Activated B cell treated with CpG ODN at 0.5 μM for 24 hours (primary cell): ENCODE measurements around the gene SPECC1L. TPM values are rescaled to one million over a fixed set of nuclear protein-coding genes. Genes with fewer than 3 reads are reported as not detected.

Source experiments
- ATAC-seq: fragments of 200-7000 bp; cut with Tn5 transposase; one replicate; pipeline ENCODE4 v1.10.0; 2021; ENCODE audit warnings: low read depth, mild to moderate bottlenecking, moderate library complexity
- CTCF ChIA-PET: fragments of 350-600 bp; sonication (Branson Sonifier 250); formaldehyde crosslinking; loops from one replicate; lab custom pipeline; 2021; ENCODE audit warnings: antibody characterized with exemption; lab: Charles Lee
- POLR2A ChIA-PET: fragments of 350-600 bp; sonication (Branson Sonifier 250); formaldehyde crosslinking; loops from one replicate; lab custom pipeline; 2021; ENCODE audit warnings: antibody characterized with exemption; lab: Charles Lee
- DNase-seq: peaks from one replicate; pipeline ENCODE4 v3.0.0; 2022
- H3K27ac Mint-ChIP-seq: one replicate; pipeline ENCODE4 v1.8.0; 2020; ENCODE audit warnings: mixed read lengths
- H3K27me3 Mint-ChIP-seq: one replicate; pipeline ENCODE4 v1.8.0; 2021; ENCODE audit warnings: mixed read lengths
- H3K36me3 Mint-ChIP-seq: one replicate; pipeline ENCODE4 v1.8.0; 2021; ENCODE audit warnings: low read depth, mixed read lengths
- H3K4me1 Mint-ChIP-seq: one replicate; pipeline ENCODE4 v1.8.0; 2021; ENCODE audit warnings: mixed read lengths
- H3K4me3 Mint-ChIP-seq: one replicate; pipeline ENCODE4 v1.8.0; 2020; ENCODE audit warnings: mild to moderate bottlenecking, mixed read lengths
- H3K9me3 Mint-ChIP-seq: one replicate; pipeline ENCODE4 v1.8.0; 2020; ENCODE audit warnings: mixed read lengths
- intact Hi-C: fragments of 100-400 bp; cut with micrococcal nuclease; formaldehyde crosslinking; loops from one replicate; pipeline ENCODE4 v1.15.1; 2024
- total RNA-seq: library from RNA; stranded (reverse); gene quantifications from 2 replicates; pipeline ENCODE4 v1.2.3, GENCODE V29; 2022
- TF ChIP-seq, protein P1 (sequence below): fragments of 200-600 bp; IDR thresholded peaks from one replicate; pipeline ENCODE4 v1.8.0; 2022; ENCODE audit warnings: antibody characterized with exemption, mild to moderate bottlenecking

SPECC1L gene
- total RNA-seq, 1 donor from 2014 or later, result 59.0 TPM

DNA sequence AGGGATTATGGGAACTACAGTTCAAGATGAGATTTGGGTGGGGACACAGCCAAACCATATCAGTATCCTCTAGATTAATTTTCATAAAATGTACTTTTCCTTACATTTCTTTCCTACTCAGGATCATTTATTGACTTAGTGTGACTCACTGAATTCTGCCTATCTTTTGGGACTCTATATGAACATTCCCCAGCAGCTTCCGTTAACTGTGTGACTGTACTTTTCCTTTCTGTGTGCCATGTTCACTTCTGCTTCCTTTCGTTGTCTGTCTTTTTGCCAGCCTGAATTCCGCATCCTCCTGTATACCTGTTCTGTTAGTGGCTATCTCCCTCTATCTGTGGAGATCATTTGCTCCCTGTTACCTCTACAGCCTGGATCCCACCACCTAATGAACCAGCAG, 48.8 kb downstream of the SPECC1L start:
- Mint-ChIP-seq H3K27ac (no peak overlapping the region), H3K36me3 (peaks cover 64% of the 10 kb centered on the region), H3K9me3 (no peaks in the 10 kb centered on the region), H3K4me3 (no peak overlapping the region), H3K27me3 (no peaks in the 10 kb centered on the region), H3K4me1 (no peaks in the 10 kb centered on the region)
- intact Hi-C loops, result no loop called here
- TF ChIP-seq, protein P1, sequence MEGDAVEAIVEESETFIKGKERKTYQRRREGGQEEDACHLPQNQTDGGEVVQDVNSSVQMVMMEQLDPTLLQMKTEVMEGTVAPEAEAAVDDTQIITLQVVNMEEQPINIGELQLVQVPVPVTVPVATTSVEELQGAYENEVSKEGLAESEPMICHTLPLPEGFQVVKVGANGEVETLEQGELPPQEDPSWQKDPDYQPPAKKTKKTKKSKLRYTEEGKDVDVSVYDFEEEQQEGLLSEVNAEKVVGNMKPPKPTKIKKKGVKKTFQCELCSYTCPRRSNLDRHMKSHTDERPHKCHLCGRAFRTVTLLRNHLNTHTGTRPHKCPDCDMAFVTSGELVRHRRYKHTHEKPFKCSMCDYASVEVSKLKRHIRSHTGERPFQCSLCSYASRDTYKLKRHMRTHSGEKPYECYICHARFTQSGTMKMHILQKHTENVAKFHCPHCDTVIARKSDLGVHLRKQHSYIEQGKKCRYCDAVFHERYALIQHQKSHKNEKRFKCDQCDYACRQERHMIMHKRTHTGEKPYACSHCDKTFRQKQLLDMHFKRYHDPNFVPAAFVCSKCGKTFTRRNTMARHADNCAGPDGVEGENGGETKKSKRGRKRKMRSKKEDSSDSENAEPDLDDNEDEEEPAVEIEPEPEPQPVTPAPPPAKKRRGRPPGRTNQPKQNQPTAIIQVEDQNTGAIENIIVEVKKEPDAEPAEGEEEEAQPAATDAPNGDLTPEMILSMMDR, result no peak
- ATAC-seq (no peak), DNase-seq (no peak)
- ChIA-PET CTCF (no interaction called here), POLR2A (no interaction called here)

DNA sequence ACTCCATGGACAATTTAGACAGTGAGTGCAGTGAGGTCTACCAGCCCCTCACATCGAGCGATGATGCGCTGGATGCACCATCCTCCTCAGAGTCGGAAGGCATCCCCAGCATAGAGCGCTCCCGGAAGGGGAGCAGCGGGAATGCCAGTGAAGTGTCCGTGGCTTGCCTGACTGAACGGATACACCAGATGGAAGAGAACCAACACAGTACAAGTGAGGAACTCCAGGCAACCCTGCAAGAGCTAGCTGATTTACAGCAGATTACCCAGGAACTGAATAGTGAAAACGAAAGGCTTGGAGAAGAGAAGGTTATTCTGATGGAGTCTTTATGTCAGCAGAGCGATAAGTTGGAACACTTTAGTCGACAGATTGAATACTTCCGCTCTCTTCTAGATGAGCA, 51.4 kb downstream of the SPECC1L start:
- CTCF ChIA-PET, result interaction anchor here (1.3 kb wide), 1 partner anchor 200 kb away, joined by 6 read pairs; no protein-coding TSS in a partner anchor
- Mint-ChIP-seq H3K4me3 (no peak overlapping the region), H3K27me3 (no peaks in the 10 kb centered on the region), H3K27ac (no peak overlapping the region), H3K36me3 (peaks cover 64% of the 10 kb centered on the region), H3K4me1 (peaks cover 9% of the 10 kb centered on the region), H3K9me3 (no peaks in the 10 kb centered on the region)
- POLR2A ChIA-PET, result no interaction called here
- intact Hi-C loops, result no loop called here
- TF ChIP-seq, protein P1, result no peak
- no peak for ATAC-seq
- no peak for DNase-seq

DNA sequence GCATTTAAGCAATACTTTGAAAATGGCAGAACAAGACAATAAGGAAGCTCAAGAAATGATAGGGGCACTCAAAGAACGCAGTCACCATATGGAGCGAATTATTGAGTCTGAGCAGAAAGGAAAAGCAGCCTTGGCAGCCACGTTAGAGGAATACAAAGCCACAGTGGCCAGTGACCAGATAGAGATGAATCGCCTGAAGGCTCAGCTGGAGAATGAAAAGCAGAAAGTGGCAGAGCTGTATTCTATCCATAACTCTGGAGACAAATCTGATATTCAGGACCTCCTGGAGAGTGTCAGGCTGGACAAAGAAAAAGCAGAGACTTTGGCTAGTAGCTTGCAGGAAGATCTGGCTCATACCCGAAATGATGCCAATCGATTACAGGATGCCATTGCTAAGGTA, 51.9 kb downstream of the SPECC1L start:
- CTCF ChIA-PET, result interaction anchor here (1.0 to 1.3 kb wide), 2 partner anchors 99 to 199 kb away, joined by 3 to 6 read pairs; no protein-coding TSS in a partner anchor
- ATAC-seq (no peak), DNase-seq (no peak)
- TF ChIP-seq, protein P1, result no peak
- H3K4me3 Mint-ChIP-seq, result no peak overlapping the region
- H3K27ac Mint-ChIP-seq, result no peak overlapping the region
- intact Hi-C loops, result no loop called here
- no peaks in the 10 kb centered on the region for H3K27me3 Mint-ChIP-seq
- H3K36me3 Mint-ChIP-seq, result peaks cover 68% of the 10 kb centered on the region
- POLR2A ChIA-PET, result no interaction called here
- no peaks in the 10 kb centered on the region for H3K9me3 Mint-ChIP-seq
- H3K4me1 Mint-ChIP-seq, result peaks cover 9% of the 10 kb centered on the region

DNA sequence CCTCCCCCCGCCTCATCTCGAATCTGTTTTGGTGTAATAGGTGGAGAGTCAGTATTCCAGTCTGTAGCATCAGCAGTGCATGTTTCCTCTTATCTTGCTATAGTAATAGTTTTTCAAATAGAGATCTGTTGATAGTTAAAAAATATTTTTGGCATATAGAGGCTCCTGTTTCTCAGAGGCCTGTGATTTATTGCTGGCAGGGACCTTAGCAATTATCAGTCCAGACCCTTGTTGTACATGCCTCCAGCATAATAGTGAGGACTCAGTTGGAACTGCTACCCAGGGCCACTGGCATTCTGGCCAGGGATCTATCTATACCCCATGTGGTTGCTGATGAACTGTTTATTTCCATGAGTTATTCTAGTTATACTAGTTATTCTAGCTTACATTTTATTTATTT, 52.6 kb downstream of the SPECC1L start:
- Mint-ChIP-seq H3K27ac (no peak overlapping the region), H3K36me3 (peaks cover 71% of the 10 kb centered on the region), H3K27me3 (no peaks in the 10 kb centered on the region), H3K4me1 (peaks cover 9% of the 10 kb centered on the region), H3K4me3 (no peak overlapping the region), H3K9me3 (no peaks in the 10 kb centered on the region)
- intact Hi-C loops, result no loop called here
- TF ChIP-seq, protein P1, result no peak
- ChIA-PET POLR2A (no interaction called here), CTCF (interaction anchor here (1.0 to 1.6 kb wide), 4 partner anchors 98 to 206 kb away, joined by 3 to 6 read pairs (median 4); no protein-coding TSS in a partner anchor)
- DNase-seq (no peak), ATAC-seq (no peak)

DNA sequence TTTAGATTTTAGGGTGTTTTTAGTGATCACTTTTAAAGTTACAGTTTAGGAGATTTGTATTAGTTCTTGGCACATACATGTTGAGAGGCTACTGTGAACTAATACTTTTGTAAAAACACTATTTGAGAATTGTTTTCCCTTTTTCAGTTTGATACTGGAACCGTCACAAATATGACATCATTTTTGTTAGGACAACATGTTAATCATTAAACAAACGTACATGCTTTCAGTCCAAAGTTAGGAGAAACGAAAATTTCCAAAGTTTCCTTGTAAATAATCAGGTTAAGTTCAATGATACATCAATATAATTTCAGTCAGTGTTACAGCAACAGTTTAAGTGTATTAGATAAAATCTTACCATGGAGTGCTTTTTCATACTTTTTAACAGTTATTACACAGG, 53.1 kb downstream of the SPECC1L start:
- TF ChIP-seq, protein P1, result no peak
- intact Hi-C loops, result loop anchor here (2.0 kb wide), 1 partner anchor 435 kb away; no protein-coding TSS in a partner anchor
- Mint-ChIP-seq H3K4me1 (peaks cover 10% of the 10 kb centered on the region), H3K4me3 (no peak overlapping the region), H3K9me3 (no peaks in the 10 kb centered on the region), H3K36me3 (peaks cover 71% of the 10 kb centered on the region), H3K27ac (no peak overlapping the region), H3K27me3 (no peaks in the 10 kb centered on the region)
- ATAC-seq (no peak), DNase-seq (no peak)
- ChIA-PET CTCF (interaction anchor here (1.0 to 2.1 kb wide), 4 partner anchors 98 to 206 kb away, joined by 3 to 9 read pairs (median 4); no protein-coding TSS in a partner anchor), POLR2A (no interaction called here)
